SKM-1 treated with dmso at 0.1 percent for 144 hours (cell line): ENCODE results near the gene GSK3B.

Source experiments
- DNase-seq: peaks from one replicate; lab custom pipeline; 2025; ENCODE audit not compliant: unreplicated experiment; lab: John Stamatoyannopoulos, UW

GSK3B gene

GRCh38 chr3:119783883-119784282 lies 310.4 kb downstream of the GSK3B start:
- peak; percentile 72 for DNase-seq

GRCh38 chr3:119783255-119783654 lies 311.0 kb downstream of the GSK3B start:
- DNase-seq = no peak

GRCh38 chr3:119782460-119782859 lies 311.8 kb downstream of the GSK3B start:
- no peak for DNase-seq

GRCh38 chr3:119781330-119782198 lies 312.7 kb downstream of the GSK3B start, which contains the start of gene NR1I2:
Gene NR1I2 (plus strand): TSS chr3:119782101.
- no peak for DNase-seq

GRCh38 chr3:119779731-119780383 lies 314.4 kb downstream of the GSK3B start:
- peak; percentile 37 for DNase-seq

- no peak for DNase-seq
These were observed 315.4 kb downstream of the GSK3B start for GRCh38 chr3:119778811-119779210.

DNA sequence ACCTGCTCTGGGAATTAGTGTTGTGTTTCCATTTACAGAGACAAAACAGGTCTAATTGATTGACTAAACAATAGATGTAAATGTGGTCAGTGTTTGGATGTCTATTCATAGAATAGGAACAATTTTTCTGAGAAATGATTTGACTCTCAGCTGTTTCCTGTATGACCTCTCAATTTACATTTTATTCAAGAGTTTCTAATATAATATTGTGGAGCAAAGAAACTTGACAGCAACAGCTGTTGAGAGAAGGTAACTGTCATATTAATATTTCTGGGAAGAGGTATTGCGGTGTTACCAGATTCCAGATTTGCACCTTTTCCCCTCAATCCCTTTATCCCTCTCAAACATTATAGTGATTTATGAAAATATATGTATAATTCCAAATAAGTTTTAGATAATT lies 316.1 kb downstream of the GSK3B start:
- no peak for DNase-seq

DNA sequence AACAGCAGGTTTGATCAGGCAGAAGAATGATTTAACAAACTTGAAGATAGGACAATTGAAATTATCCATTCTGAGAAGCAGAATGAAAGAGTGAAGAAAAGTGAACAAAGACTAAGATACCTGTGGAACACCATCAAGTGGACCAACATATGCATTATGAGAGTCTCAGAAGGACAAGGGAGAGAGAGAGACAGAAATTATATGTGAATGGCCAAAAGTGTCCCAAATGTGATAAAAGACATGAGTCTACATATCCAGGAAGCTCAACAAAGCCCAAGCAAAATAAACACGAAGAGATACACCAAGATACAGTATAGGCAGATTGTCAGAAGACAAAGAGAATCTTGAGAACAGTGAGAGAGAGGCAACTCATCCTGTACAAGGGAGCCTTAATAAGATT lies 317.9 kb downstream of the GSK3B start:
- no peak for DNase-seq

DNA sequence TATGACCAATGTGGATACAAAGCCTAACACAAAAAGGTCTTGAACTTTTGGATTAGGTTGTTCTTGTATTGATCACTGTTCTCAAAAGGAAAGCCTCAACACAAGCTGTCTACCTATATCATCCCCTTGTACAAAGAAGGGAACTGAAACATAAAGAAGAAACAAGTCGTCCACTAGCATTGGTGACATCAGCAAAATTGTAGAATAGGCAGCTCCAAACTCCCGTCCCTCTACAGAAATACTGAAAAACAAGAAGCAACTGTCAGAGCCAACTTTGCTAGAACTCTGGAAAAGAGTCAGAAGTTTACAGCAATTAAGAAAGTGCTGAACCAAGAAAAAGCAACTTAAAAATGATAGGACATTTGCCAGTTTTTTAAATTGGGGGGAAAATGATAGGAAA lies 319.8 kb downstream of the GSK3B start:
- no peak for DNase-seq
